22Rv1 (cell line): ENCODE results near the gene IWS1.
"Not testable (repeated sequence)": the region's sequence is repeated elsewhere in the genome, so short reads cannot be mapped to it uniquely, and the experiment has no call there.

Experiments
- CTCF ChIP-seq: fragments of 450-650 bp; IDR thresholded peaks from 2 replicates; pipeline ENCODE4 v1.5.1; 2017; ENCODE audit warnings: mild to moderate bottlenecking
- ZFX ChIP-seq: fragments of 450-650 bp; IDR thresholded peaks from 2 replicates; pipeline ENCODE4 v1.6.1; 2017; ENCODE audit warnings: antibody characterized with exemption, borderline replicate concordance

- not testable (repeated sequence) for TF ChIP-seq CTCF, ZFX
Measured at GRCh38 chr2:127572352-127572751, 46.1 kb upstream of the IWS1 start.
